HepG2 (cell line): ENCODE measurements around the gene SERINC5.

Experiments used
- CTCF ChIP-seq: sonication (generic); formaldehyde crosslinking; IDR thresholded peaks from 2 replicates; pipeline ENCODE4 v1.5.0; 2020; ENCODE audit warnings: mild to moderate bottlenecking, missing genetic modification reagents, moderate library complexity
- ELF1 ChIP-seq: sonication (generic); formaldehyde crosslinking; IDR thresholded peaks from 2 replicates; pipeline ENCODE4 v1.4.0; 2020; ENCODE audit warnings: missing genetic modification reagents
- HDAC6 ChIP-seq: fragments of 200-600 bp; sonication (generic); IDR thresholded peaks from 2 replicates; pipeline ENCODE4 v1.7.0; 2017; ENCODE audit warnings: mild to moderate bottlenecking, antibody characterized with exemption, low read length, low read depth
- MXD1 ChIP-seq: sonication (generic); formaldehyde crosslinking; IDR thresholded peaks from 2 replicates; pipeline ENCODE4 v1.4.0; 2020; ENCODE audit warnings: mild to moderate bottlenecking, missing genetic modification reagents
- NFIC ChIP-seq: IDR thresholded peaks from 2 replicates; pipeline ENCODE4 v1.6.1; 2012; ENCODE audit warnings: mild to moderate bottlenecking, low read length, inconsistent platforms
- POLR2AphosphoS5 ChIP-seq: IDR thresholded peaks from 2 replicates; pipeline ENCODE4 v1.6.1; 2012; ENCODE audit warnings: low read depth, low read length
- PRPF4 ChIP-seq: fragments of 200-400 bp; formaldehyde crosslinking; IDR thresholded peaks from 2 replicates; pipeline ENCODE4 v1.6.1; 2016; ENCODE audit warnings: low read length, low read depth; ENCODE audit not compliant: poor library complexity, severe bottlenecking
- REPIN1 ChIP-seq: sonication (generic); formaldehyde crosslinking; IDR thresholded peaks from 2 replicates; pipeline ENCODE4 v1.8.0; 2022; ENCODE audit warnings: missing genetic modification reagents, low read depth, mild to moderate bottlenecking, borderline replicate concordance
- SRSF9 ChIP-seq: fragments of 200-400 bp; formaldehyde crosslinking; IDR thresholded peaks from 2 replicates; pipeline ENCODE4 v1.6.1; 2018; ENCODE audit warnings: borderline replicate concordance, mild to moderate bottlenecking, low read depth, low read length; ENCODE audit not compliant: insufficient read depth, poor library complexity, severe bottlenecking
- TARDBP ChIP-seq: sonication (generic); formaldehyde crosslinking; IDR thresholded peaks from 2 replicates; pipeline ENCODE4 v1.8.0; 2022; ENCODE audit warnings: mild to moderate bottlenecking, missing genetic modification reagents
- ZNF274 ChIP-seq: sonication (generic); formaldehyde crosslinking; IDR thresholded peaks from 2 replicates; pipeline ENCODE4 v1.5.1; 2020; ENCODE audit warnings: mild to moderate bottlenecking, missing genetic modification reagents
- ZNF335 ChIP-seq: sonication (generic); formaldehyde crosslinking; IDR thresholded peaks from 2 replicates; pipeline ENCODE4 v1.4.0; 2020; ENCODE audit warnings: missing genetic modification reagents

- TF ChIP-seq HDAC6 (no peak), TARDBP (CRISPR knock-in tag) (no peak), CTCF (CRISPR knock-in tag) (no peak), ZNF274 (no peak), PRPF4 (no peak), MXD1 (CRISPR knock-in tag) (no peak), SRSF9 (no peak), NFIC (no peak), ZNF335 (CRISPR knock-in tag) (no peak), ELF1 (no peak), REPIN1 (CRISPR knock-in tag) (no peak), POLR2AphosphoS5 (no peak)
These were observed 48.0 kb downstream of the SERINC5 start for GRCh38 chr5:80207832-80208231.
